Measurements from ENCODE around the gene SCRN3. TPM values are rescaled to one million over a fixed set of nuclear protein-coding genes. Genes with fewer than 3 reads are reported as not detected.
"Not testable (repeated sequence)": the region's sequence is repeated elsewhere in the genome, so short reads cannot be mapped to it uniquely, and the experiment has no call there.

The SCRN3 gene
- total RNA-seq, 1 donor from 2014 or later = 25.9 TPM

- H3K4me3 Mint-ChIP-seq = no peak overlapping the region
- H3K27ac Mint-ChIP-seq = no peak overlapping the region
- DNase-seq (ENCODE audit: extremely low spot score, unreplicated experiment) = no peak
- H3K9me3 Mint-ChIP-seq = peaks cover 7% of the 10 kb centered on the region
- H3K4me1 Mint-ChIP-seq (ENCODE audit: unreplicated experiment) = no peaks in the 10 kb centered on the region
- no peaks in the 10 kb centered on the region for H3K27me3 Mint-ChIP-seq
- TF ChIP-seq, protein P1, sequence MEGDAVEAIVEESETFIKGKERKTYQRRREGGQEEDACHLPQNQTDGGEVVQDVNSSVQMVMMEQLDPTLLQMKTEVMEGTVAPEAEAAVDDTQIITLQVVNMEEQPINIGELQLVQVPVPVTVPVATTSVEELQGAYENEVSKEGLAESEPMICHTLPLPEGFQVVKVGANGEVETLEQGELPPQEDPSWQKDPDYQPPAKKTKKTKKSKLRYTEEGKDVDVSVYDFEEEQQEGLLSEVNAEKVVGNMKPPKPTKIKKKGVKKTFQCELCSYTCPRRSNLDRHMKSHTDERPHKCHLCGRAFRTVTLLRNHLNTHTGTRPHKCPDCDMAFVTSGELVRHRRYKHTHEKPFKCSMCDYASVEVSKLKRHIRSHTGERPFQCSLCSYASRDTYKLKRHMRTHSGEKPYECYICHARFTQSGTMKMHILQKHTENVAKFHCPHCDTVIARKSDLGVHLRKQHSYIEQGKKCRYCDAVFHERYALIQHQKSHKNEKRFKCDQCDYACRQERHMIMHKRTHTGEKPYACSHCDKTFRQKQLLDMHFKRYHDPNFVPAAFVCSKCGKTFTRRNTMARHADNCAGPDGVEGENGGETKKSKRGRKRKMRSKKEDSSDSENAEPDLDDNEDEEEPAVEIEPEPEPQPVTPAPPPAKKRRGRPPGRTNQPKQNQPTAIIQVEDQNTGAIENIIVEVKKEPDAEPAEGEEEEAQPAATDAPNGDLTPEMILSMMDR (conservative IDR thresholded peaks at IDR 0.05) = no peak
- H3K36me3 Mint-ChIP-seq = peaks cover 58% of the 10 kb centered on the region
Measured at GRCh38 chr2:174362949-174363348, 32.6 kb upstream of the SCRN3 start.

DNA sequence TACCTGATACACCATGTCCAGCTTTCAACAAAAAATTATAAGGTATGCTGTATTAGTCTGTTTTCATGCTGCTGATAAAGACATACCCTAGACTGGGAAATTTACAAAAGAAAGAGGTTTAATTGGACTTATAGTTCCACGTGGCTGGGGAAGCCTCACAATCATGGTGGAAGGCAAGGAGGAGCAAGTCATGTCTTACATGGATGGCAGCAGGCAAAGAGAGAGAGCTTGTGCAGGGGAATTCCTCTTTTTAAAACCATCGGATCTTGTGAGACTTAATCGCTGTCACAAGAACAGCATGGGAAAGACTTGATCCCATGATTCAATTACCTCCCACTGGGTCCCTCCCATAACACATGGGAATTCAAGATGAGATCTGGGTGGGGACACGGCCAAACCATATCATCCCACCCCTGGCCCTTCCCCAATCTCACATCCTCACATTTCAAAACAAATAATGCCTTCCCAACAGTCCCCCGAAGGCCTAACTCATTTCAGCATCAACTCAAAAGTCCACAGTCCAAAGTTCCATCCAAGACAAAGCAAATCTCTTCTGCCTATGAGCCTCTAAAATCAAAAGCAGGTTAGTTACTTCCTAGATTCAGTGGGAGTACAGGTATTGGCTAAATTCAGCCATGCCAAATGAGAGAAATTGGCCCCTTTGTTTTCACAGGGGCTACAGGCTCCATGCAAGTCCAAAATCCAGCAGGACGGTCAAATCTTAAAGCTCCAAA lies 31.9 kb upstream of the SCRN3 start:
- not testable (repeated sequence) for H3K4me3 Mint-ChIP-seq; H3K9me3 Mint-ChIP-seq; H3K4me1 Mint-ChIP-seq (ENCODE audit: unreplicated experiment); DNase-seq (ENCODE audit: extremely low spot score, unreplicated experiment); H3K27ac Mint-ChIP-seq; H3K27me3 Mint-ChIP-seq
- H3K36me3 Mint-ChIP-seq = peaks cover 63% of the 10 kb centered on the region

- Mint-ChIP-seq H3K9me3 (peaks cover 7% of the 10 kb centered on the region), H3K27me3 (no peaks in the 10 kb centered on the region), H3K4me1 (ENCODE audit: unreplicated experiment) (no peaks in the 10 kb centered on the region), H3K27ac (no peak overlapping the region), H3K4me3 (no peak overlapping the region), H3K36me3 (peaks cover 60% of the 10 kb centered on the region)
- DNase-seq (ENCODE audit: extremely low spot score, unreplicated experiment) = no peak
- TF ChIP-seq, protein P1 (conservative IDR thresholded peaks at IDR 0.05) = no peak
Measured at GRCh38 chr2:174364628-174365027, 30.9 kb upstream of the SCRN3 start.

- Mint-ChIP-seq H3K27me3 (no peaks in the 10 kb centered on the region), H3K4me3 (no peak overlapping the region), H3K4me1 (ENCODE audit: unreplicated experiment) (no peaks in the 10 kb centered on the region), H3K9me3 (peaks cover 7% of the 10 kb centered on the region), H3K27ac (no peak overlapping the region), H3K36me3 (peaks cover 60% of the 10 kb centered on the region)
- TF ChIP-seq, protein P1 (conservative IDR thresholded peaks at IDR 0.05) = no peak
- no peak for DNase-seq (ENCODE audit: extremely low spot score, unreplicated experiment)
Measured at GRCh38 chr2:174365571-174365970, 30.0 kb upstream of the SCRN3 start.

DNA sequence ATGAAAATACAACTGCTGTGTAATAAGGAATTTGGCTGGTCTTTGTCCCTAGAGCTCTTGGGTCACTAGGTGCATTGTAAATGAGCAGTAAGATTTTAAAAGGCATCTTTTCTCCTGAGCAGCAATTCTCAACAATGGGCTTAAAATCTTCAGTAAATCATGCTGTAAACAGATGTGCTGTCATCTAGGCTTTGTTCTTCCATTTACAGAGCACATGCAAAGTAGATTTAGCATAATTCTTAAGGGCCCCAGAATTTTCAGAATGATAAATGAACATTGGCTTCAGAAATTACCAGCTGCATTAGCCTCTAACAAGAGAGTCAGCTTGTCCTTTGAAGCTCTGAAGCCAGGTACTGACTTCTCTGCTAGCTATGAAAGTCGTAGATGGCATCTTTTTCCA lies 26.8 kb upstream of the SCRN3 start:
- Mint-ChIP-seq H3K27me3 (no peaks in the 10 kb centered on the region), H3K36me3 (peaks cover 51% of the 10 kb centered on the region), H3K4me3 (no peak overlapping the region), H3K27ac (no peak overlapping the region), H3K4me1 (ENCODE audit: unreplicated experiment) (no peaks in the 10 kb centered on the region), H3K9me3 (peaks cover 7% of the 10 kb centered on the region)
- no peak for DNase-seq (ENCODE audit: extremely low spot score, unreplicated experiment)
- TF ChIP-seq, protein P1 (conservative IDR thresholded peaks at IDR 0.05) = no peak

GRCh38 chr2:174376967-174377366 lies 18.6 kb upstream of the SCRN3 start:
- DNase-seq (ENCODE audit: extremely low spot score, unreplicated experiment) = no peak
- no peaks in the 10 kb centered on the region for H3K27me3 Mint-ChIP-seq
- H3K4me3 Mint-ChIP-seq = no peak overlapping the region
- H3K36me3 Mint-ChIP-seq = peaks cover 17% of the 10 kb centered on the region
- H3K9me3 Mint-ChIP-seq = no peaks in the 10 kb centered on the region
- TF ChIP-seq, protein P1 (conservative IDR thresholded peaks at IDR 0.05) = no peak
- H3K4me1 Mint-ChIP-seq (ENCODE audit: unreplicated experiment) = no peaks in the 10 kb centered on the region
- H3K27ac Mint-ChIP-seq = no peak overlapping the region
